CD4-positive, alpha-beta T cell treated with Interleukin-1 beta for 1 hour (primary cell): ENCODE results near the gene SMCHD1.
"Not testable (repeated sequence)": the region's sequence is repeated elsewhere in the genome, so short reads cannot be mapped to it uniquely, and the experiment has no call there.

ENCODE experiments used
- DNase-seq, 2 donors: peaks; one replicate each; pipeline ENCODE4 v3.0.0-alpha.2; 2020 to 2022

The SMCHD1 gene

DNA sequence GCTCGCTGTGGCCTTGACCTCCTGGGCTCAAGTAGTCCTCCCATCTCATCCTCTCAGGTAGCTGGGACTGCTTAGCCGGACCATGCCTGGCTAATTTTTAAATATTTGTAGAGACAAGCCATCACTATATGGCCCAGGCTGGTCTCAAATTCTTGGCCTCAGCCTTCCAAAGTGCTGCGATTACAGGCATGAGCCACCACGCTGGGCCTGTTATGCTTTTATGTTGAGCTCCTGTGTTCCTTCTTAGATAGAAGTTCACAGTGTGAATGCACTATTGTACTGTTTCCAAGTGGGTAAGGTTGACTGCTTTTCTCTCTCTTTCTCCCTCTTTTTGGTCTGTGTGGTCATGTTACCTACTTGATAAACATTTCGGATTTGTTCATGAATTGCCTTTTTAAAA, 61.9 kb downstream of the SMCHD1 start:
- DNase-seq = no peak

DNA sequence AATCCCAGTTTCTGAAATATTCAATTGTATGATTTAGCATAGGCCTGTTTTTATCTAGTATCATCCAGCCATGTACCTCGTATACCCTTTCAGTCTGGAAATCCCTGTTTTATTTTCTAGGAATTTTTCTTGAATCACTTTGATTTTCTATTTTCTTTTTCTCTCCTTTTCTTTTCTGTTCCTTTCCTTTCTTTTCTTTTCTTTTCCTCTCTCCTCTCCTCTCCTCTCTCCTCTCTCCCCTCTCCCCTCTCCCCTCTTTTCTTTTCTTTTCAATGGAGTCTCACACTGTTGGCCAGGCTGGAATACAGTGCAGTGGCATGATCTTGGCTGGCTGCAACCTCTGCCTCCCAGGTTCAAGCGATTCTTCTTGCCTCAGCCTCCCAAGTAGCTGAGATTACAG, 63.5 kb downstream of the SMCHD1 start:
- no peak for DNase-seq

DNA sequence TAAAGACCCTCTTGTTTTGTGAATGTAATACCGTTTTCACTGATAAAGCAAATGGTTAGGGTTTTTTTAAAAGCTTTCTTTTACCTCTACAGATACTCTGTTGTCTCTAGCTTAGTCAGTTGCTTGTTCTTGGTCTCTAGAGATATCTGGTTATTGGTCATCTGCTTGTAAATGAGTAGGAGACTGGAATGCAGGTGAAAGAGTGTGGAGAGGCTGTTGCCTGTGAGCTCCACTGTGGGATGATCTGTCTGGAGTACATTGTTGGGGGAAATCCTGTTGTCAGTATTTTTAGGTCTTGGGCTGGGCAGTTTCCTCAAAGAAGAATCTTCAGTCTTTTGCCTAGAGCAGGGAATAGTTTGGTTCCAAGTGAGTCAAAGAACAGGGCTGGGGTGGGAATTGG, 67.7 kb downstream of the SMCHD1 start:
- no peak for DNase-seq

DNA sequence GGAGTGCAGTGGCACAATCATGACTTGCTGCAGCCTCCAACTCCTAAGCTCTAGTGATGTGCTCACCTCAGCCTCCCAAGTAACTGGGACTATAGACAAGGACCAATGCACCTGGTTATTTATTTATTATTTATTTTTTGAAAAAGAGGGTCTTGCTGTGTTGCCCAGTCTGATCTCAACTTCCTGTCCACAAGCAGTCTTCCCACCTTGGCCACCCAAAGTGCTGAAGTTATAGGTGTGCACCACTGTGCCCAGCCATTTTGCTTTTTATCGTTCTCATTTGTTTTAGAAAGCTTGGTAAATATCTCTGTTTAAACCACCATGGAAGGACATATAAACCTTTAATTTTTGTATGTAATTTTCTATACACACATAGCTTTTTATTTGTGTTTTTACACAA, 74.2 kb downstream of the SMCHD1 start:
- no peak for DNase-seq

DNA sequence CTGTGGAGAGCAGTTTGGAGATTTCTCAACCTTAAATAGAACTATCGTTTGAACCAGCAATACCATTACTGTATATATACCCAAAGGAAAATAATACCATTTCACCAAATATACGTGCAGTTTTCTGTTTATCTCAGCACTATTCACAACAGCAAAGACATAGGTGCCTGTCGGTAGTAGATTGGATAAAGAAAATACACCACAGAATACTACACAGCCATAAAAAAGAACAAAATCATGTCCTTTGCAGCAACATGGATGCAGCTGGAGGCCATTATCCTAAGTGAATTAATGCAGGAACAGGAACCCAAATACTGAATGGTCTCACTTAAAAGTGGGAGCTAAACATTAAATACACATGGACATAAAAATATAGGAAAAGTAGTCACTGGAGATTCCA, 81.3 kb downstream of the SMCHD1 start:
- no peak for DNase-seq

DNA sequence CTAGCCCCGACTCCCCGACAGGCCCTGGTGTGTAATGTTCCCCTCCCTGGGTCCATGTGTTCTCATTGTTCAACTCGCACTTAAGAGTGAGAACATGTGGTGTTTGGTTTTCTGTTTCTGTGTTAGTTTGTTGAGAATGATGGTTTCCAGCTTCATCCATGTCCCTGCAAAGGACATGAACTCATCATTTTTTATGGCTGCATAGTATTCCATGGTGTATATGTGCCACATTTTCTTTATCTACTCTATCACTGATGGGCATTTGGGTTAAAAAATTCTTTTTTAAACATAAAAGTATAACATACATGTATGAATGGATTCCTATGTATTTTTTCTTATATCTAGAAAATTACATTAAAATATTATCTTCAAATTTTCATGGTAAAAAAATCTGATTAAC, 84.6 kb downstream of the SMCHD1 start:
- not testable (repeated sequence) for DNase-seq

DNA sequence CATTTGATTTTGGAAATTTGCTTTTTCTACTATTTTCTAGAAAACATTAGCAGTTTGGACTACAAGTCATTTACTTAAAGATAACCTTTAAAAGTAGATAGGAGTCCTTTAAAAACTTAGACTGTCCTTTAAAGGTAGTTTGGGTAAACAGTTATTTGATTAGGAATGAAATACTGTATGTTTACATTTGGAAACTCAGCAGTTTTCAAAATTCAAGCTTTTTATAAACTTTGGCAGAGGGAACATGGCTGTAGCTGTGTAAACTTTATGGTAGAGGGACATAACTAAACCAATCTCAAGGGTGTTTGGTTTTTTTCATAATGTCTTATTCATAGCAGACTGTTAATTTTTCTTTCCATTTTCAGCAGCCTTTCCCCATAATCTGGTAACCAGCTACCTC, 90.7 kb downstream of the SMCHD1 start:
- no peak for DNase-seq

DNA sequence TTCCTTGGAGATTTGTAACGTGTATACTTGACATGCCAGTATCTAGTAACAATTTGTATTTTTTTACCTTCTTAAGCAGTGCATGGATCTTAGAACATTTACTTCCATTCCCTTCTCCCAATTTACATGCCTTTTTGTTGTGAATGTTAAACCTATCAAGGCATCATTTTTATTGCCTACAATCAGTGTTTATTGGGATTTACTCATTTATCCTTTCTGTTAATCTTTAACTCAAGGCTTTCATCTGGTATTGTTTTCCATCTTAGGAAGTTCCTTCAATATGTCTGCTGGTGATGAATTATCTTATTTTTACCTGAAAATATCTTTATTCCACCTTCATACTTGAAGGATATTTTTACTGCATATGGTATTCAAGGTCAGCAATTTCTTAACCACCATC, 102.8 kb downstream of the SMCHD1 start:
- DNase-seq = no peak

DNA sequence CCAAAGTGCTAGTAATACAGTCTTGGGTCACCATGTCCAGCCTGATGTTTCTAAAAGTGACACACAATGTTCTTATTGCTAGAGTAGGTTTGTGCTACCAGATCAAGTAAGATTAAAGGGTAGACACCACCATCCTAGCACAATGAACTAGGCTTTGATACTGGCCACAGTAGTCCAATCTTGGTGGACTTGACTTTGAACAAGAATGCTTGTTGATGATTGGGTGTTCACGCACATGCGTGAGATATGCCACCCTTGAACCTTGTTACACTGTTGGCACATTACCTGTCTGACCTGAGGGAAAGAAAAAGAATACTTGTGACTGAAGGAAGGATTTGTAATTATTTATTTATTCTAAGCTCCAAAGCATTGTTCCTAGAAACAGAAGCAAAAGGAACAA, 119.1 kb downstream of the SMCHD1 start:
- no peak for DNase-seq

DNA sequence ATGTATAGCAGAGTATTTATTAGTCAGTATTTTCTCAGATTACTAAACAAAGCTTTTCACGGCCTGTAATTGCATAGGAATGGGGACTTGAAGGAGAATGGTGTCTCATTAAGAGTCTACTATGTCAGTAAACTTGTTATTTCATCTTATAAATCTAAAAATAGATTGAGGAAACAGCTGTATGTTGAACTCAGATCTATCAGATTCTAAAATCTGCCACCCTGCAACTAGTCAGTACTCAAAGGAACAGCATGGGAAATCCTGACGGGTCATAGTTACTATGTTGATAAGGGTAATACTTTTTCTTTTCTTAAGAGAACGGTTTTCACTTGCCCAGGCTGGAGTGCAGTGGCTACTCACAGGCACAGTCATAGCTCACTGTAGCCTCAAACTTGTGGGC, 121.1 kb downstream of the SMCHD1 start:
- DNase-seq = no peak

DNA sequence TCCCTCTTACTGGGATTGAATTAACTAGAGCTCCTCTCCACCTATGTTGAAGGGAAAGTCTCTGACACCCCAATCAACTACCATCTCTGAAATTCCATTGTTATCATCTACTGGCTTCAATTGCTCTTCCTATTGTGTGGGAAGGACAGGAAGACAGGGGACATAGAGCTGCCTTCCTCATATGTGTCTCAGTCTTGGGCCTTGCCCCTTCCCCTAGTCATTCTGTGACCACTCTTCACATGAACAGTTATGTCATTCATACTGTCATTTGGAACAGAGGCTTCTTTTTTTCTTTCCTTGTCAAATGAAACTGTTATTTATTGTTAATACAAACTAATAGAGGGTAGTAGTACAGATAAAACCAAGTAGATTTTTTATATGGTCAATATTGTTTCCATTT, 121.7 kb downstream of the SMCHD1 start:
- no peak for DNase-seq

DNA sequence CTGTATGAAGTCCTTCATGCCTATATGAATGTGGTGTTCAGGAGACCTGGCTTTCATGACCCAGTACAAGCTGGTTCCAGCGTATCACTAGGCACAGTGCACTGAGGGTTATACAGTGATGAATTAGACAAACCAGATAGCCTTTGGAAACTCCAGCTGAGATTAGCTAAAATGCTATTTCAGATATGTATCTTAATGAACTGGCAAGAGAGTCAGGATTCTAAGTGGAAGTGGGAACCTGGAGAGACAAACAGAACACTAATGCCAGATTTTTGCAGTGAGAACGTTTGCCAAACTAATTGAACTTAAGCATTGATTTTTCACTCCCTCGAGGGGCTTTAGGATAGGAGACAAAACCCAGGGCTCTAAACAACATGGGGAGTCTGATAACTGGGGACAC, 125.2 kb downstream of the SMCHD1 start:
- DNase-seq = no peak

DNA sequence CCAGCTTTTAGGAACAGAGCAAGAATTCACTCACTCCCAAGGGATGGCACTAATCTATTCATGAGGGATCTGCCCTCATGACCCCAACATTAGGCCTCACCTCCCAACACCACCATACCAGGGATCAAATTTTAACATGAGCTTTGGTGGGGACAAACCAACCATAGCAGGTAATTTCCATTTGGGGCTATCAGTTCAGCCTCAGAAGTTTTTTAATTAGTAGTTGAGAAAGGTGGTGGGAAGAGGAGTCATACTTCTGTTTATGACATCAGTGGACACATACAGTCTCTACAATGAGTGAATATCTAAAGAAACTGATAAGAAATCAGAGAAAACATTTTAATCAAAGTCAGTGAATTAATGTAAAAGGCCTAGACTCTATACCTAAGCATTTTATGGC, 131.7 kb downstream of the SMCHD1 start:
- no peak for DNase-seq

DNA sequence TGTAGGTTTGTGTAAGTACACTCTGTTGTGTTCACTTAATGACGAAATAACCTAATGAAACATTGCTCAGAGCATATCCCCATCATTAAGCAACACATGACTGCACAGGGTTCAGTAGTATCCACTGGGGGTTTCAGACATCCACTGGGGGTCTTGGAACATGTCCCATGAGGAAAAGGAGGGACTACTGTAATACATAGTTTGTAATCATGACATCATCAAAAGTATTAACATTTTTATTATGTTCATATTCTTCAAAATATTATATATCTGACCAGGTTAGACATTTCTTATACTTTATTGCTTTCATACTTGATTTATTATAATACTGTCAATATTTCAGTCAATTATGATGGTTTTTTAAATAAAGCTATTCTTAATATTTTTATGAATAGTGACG, 136.9 kb downstream of the SMCHD1 start:
- no peak for DNase-seq

DNA sequence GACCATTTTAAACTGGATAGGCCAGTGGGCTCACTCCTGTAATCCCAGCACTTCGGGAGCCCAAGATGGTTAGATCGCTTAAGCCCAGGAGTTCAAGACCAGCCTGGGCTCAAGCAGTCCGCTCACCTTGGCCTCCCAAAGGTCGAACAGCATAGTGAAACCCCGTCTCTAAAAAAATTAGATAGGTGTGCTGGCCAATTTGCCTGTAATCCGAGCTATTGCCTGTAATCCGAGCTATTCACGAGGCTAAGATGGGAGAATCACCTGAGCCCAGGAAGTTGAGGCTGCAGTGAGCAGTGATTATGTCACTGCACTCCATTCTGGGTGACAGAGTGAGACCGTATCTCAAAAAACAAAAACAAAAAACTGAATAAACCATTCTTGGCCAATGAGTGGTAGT, 138.6 kb downstream of the SMCHD1 start:
- no peak for DNase-seq

DNA sequence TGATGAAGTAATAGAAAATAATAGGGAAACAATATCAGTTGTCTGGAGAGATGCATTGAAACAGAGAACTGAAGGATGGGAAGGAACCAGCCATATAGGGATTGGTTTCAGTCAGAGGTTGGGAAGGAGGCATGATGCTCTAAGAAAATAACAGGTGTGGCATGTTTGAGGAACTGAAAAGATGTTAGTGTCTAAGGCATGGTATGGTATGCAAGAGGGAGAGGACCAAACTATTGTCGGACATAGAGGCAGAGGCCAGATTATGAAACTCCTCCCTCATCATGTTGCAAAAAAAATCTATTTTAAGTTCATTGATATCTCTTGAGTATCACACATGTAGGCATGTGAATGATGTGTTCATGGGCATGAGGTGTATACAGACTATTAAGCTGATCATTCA, 142.4 kb downstream of the SMCHD1 start:
- DNase-seq = no peak

DNA sequence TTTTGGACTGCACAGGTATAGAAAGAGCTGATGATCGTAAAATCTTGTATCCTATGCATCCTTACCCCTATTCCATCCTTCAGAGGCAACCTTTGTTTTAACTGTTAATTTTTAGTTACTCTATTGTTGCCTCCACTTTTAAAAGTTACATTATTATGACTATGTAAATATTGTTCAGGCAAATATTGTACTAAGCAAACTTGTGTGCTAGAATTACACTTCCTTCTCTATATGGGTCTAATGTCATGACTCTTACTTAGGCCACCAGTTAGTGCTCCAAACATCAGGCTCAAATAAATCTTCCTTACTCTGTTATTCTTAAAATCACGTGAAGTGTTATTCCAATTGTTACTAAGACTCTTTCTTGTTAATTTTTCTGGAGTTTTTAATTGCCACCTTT, 143.8 kb downstream of the SMCHD1 start:
- DNase-seq = no peak

DNA sequence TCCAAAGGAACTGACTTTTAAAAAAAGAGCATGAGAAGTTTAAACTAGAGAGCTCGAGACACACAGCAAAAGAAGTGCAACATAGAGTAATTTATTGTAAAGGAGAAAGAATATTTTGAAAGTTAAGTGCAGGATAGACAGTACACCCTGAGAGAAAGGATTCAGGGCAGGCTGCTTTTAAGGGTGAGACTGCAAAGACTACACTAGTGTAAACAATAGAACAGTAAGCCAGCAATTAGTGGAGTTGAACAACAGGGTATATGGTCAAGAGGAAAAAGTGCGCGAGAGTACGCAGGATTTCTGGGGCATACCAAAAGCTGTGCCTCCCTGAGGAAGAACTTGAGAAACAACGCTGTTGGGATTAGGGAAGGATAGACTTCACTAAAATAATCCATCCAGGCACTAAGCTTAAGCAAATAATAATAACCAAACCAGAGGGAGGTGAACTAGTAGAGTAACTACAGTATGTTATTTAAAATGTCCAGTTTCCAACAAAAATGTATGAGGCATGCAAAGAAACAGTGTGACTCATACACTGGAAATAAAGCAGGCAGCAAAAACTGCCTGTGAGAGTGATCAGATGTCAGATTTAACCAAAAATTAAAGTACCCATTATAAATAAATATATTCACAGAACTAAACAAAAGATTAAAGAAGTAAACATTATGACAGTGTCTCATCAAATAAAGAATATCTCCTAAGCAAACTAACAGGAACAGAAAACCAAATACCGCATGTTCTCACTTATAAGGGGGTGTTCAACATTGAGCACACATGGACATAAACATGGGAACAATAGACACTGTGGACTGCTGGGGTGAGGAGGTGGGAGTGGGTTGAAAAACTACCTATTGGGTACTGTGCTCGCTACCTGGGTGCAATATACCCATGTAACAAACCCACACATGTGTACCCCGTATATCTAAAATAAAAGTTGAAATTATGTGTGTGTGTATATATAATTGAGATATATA, 150.7 kb downstream of the SMCHD1 start:
- no peak for DNase-seq

DNA sequence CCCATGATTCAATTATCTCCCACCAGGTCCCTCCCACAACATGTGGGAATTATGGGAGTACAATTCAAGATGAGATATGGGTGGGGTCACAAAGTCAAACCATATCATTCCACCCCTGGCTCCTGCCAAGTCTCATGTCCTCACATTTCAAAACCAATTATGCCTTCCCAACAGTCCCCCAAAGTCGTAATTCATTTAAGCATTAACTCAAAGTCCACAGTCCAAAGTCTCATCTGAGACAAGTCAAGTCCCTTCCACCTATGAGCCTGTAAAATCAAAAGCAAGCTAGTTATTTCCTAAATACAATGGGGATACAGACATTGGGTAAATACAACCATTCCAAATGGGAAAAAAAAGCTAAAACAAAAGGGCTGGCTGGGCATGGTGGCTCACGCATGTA, 153.1 kb downstream of the SMCHD1 start:
- DNase-seq = not testable (repeated sequence)

DNA sequence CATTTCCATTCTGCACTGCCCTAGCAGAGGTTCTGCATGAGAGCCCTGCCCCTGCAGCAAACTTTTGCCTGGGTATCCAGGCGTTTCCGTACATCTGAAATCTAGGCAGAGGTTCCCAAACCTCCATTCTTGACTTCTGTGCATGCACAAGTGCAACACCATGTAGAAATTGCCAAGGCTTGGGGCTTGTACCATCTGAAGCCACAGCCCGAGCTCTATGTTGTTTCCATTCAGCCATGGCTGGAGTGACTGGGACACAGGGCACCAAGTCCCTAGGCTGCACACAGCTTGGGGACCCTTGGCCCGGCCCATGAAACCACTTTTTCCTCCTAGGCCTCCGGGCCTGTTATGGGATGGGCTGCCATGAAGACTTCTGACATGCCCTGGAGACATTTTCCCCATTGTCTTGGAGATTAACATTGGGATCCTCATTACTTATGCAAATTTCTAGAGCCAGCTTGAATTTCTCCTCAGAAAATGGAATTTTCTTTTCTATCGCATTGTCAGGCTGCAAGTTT, 154.2 kb downstream of the SMCHD1 start:
- DNase-seq = not testable (repeated sequence)

DNA sequence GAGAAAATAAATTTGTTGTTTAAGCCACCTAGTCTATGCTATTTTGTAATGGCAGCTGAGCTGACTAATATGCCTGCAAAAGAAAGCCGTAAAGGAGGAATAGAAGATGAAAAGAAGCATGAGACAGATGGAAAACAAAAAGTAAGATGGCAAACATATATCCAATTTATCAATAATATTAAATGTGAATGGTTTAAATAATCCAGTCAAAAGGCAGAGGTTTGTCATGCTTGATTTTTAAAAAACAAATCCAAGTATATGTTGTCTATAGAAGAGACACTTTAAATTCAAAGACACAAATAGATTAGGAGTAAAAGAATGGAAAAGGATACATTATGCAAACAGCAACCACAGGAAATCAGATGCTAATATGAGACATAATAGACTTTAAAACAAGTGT, 155.9 kb downstream of the SMCHD1 start:
- no peak for DNase-seq

DNA sequence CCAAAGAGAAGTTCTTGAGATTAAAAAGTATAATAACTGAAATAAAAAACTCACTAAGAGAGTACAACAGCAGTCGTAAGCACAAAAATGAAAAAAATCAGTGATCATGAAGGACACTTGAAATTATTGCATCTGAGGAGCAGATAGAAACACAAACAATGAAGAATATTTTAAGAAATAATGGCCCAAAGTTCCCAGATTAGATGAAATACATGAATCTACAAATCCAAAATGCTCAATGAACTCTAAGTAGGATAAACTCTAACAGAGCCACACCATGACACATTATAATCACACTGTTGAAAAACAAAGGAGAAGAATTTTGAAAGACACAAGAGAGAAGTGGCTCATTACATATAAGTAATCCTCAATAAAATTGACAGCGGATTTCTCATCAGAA, 159.4 kb downstream of the SMCHD1 start:
- DNase-seq = no peak

DNA sequence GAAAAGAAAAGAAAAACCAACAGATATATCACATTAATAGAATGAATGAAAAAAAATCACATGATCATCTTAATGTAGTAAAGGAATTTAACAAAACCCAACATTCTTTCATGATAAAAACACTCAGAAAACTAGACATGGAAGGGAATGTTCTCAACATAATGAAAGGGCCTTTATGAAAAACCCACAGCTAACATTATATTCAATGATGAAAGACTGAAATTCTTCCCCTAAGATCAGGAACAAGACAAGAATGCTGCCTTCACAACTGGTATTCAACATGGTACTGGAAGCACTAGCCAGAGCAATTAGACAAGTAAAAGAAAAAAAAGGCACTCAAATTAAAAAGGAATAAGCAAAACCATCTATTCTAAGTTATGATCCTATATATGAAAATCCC, 162.8 kb downstream of the SMCHD1 start:
- DNase-seq = no peak

DNA sequence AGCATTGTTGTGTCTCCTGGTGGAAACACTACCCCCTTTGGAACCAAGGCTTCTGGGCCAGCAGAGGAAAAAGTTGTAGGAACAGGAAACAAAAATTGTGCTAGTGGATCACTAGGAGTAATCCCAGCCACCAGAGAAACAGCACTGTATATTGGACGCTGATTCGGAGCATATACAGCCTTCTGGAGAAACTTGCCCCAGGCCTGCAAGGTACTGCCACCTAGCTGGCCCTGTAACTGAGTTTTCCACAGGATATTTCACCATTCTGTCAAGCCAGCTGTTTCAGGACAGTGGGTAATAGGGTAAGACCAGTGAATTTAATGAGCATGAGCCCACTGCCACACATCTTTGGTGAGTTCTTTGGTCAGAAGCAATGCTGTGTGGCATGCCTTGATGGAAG, 166.2 kb downstream of the SMCHD1 start:
- DNase-seq = no peak
